NCI-H1048 (cell line): ENCODE data around the gene CLSTN1.
"Not testable (repeated sequence)": the region's sequence is repeated elsewhere in the genome, so short reads cannot be mapped to it uniquely, and the experiment has no call there.

Experiments used
- DNase-seq: peaks from one replicate; lab custom pipeline; 2025; lab: John Stamatoyannopoulos, UW

Gene CLSTN1

GRCh38 chr1:9825093-9826074 is 1.6 kb upstream of the CLSTN1 start:
- no peak for DNase-seq

DNA sequence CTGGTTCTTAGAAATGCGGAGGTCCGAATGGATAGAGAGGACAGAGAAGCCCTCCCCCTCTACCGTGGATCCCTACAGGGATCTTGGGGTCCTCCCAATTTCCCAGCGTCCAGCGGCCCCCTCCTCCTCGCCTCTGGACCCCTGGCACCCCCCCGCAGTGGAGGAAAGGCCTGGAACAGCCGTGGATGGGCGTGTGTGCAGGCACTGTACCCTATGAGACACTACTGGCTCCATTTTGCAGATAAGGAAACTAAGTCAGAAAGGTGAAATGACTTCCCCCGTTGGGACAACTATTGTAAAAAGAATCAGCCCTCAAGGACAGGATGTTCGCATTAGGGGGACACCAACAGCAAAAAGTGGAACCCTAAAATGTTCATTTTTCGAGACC is 931 bp upstream of the CLSTN1 start:
- DNase-seq, result no peak

DNA sequence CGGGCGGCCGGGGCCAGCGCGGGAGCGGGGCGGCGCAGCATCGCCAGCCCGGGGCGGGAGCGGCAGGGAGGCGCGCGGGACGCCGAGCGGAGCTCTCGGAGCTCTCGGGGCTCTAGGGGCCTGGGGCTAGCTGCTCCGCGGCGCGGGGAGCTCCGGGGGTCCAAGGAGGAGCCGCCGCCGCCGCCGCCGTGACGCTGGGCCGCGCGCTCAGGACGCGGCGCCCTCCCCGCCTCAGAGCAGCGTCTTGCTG is 147 bp downstream of the CLSTN1 start:
- DNase-seq, result no peak

- no peak for DNase-seq
Observed at GRCh38 chr1:9822897-9823692, 670 bp downstream of the CLSTN1 start.

- no peak for DNase-seq
Observed at GRCh38 chr1:9822490-9822889, 1.3 kb downstream of the CLSTN1 start.

DNA sequence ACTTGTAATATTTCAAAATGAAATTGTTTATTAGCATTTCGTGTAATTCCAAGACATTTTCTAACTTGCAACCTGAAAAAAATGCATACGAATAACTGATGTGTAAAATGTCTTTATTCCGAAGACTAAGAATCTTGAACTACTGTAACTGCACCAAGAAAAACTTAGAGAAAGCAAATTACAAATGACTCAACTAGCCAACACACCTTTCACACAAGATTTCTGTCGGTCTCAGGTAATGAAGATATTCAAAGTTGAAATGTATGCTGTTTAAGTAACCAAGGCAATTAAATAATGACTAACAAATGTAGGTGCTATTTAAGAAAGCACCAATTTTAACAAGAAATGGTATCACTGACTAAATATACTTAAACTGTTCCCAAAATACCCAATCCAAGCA is 2.1 kb downstream of the CLSTN1 start:
- no peak for DNase-seq

DNA sequence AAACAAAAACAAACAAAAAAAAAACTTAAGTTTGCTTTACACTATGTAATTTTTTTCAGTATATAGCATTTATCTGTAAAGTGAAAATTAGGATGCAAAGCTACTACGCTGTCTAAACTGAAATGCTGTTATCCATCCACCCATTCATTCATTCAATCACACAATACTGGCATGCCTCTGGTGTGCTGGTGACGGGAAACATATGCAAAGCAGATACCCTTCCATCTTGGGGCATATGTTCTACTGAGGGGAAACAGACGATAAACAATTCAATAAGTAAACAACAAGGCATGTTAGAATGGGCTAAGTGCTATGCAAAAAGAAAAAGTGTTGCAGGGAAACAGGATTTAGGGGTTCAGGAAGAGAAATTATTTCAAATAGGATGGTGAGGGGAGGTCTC is 3.2 kb downstream of the CLSTN1 start:
- no peak for DNase-seq

DNA sequence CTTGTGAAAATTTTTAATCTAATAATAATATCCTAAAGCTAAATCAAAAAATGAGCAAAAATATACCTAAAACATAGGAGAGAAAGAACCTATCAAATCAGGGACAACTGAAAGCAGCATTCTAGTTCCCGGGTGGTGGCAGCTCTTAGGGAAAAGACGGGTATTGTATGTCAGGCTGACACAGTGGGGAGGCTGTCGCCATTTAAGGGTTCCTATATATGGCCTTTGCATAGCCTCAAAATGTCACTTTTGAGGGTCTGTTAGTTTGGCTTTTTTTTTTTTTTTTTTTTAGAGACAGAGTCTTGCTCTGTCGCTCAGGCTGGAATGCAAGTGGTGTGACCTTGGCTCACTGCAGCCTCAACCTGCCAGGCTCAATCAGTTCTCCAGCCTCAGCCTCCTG is 6.0 kb downstream of the CLSTN1 start:
- DNase-seq, result no peak

- DNase-seq, result no peak
Observed at GRCh38 chr1:9816199-9816598, 7.6 kb downstream of the CLSTN1 start.

DNA sequence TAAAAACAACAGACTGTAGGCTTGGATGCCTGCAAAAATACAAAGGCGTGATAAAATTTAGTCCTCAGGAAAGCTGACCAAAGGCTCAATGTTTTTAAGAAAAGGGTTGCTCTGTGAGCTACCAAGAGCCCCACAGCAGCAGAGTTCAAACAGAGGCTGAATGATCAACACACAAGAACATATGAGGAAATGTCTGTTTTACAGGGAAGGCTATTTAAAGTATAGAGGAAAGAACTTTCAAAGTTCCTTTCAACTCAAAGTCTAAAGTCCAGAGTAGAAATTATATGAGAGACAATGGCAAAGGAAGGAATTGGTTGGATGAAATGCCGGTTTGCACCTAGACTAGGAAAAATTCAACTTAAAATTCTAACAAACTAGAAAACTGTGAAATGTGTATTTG is 8.6 kb downstream of the CLSTN1 start:
- no peak for DNase-seq

GRCh38 chr1:9814619-9815018 is 9.1 kb downstream of the CLSTN1 start:
- no peak for DNase-seq

DNA sequence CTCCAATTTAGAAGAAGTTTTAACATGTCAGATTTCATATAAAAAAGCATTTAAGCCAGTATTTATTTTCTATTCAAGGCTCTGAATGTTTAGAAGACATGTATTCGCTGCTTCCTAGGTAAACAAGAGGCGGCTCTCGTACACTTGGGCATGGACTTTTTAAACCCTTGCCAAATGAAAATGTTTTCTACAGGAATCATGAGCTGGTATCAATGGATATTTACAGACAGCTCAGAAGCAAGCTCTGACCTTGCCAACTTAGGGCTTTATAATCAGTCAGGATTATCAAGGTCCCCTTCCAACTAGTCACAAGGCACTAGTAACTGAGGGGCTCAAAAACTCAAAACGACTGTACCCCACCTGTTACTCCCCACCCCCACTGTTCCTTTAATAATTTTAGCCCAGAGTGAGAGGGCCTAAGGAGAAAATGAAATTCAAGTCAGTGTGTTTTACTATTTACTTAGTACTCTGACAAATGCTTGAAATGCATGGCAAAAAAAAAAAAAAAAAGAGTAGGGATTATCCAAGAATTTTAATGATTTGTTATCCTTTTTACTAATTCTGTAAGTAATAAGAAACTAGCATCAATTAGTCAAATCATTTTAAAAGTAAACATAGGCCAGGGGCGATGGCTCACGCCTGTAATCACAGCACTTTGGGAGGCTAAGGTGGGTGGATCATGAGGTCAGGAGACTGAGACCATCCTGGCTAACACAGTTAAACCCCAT is 12.4 kb downstream of the CLSTN1 start:
- no peak for DNase-seq

DNA sequence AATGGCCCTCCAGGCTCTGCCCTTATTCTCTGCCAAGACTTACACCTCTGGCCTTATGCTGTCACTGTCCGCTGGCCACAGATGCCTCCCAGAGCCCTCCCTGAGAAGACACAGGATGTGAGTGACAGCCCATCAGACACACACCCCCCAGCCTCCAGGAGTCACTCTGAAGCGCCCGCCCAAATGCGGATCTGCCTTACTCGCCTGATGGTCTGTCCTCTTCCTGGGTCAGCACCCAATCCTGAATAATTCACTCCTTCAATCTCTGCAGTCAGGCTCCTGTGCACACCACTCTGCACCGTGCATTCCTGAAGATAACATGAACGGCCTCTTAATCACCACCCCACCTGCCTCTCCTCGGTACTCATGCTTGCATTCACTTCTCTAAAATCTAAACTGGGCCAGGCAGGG is 14.7 kb downstream of the CLSTN1 start:
- no peak for DNase-seq

DNA sequence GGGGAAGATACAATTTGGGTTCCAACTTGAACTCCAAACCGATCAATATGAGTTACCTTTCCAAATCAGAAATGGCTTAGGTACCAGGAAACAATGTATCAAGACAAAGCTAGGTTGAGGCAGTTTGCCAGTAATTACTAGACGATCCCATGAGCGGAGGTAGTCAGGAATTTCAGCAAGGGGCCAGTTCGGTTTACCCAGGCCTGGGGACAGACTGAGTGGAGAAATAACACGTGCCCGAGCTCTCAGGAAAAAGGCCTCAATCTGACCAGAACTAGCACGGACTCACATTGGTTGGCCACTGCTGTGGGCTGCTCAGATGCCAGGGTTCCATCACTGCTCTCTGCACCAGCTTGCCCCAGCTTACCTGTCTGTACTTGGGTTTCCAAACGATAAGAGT is 15.3 kb downstream of the CLSTN1 start:
- no peak for DNase-seq

DNA sequence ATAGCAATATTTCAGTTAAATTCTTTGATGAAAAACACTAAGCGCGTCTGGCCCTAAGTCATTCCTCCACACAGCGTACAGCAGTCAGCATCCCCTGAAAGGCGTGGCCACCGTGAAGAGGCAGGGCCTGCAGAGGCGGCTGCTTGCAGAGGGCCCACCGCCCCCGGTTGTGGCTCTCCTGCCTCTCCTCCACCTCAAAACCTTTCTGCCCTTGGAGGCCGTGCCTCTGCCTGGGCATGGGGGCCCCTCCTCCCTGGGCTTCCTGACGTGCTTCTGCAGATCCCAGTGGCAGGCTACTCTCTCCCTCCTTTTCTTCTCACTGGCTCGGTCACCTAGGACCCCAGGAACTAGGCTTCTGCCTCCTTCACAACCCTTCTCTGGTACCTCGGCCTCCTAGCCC is 16.2 kb downstream of the CLSTN1 start:
- DNase-seq, result no peak

DNA sequence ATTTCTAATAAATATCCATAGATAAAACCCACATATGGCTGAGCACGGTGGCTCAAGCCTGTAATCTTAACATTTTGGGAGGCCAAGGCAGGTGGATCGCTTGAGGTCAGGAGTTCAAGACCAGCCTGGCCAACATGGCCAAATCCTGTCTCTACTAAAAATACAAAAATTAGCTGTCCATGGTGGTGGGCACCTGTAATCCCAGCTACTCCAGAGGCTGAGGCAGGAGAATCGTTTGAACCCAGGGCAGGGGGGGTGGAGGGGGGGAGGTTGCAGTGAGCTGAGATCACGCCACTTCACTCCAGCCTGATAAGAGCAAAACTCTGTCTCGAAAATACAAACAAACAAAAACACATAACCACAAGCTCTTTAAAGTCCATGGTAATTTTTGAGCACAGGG is 17.8 kb downstream of the CLSTN1 start:
- DNase-seq, result not testable (repeated sequence)

- DNase-seq, result no peak
Observed at GRCh38 chr1:9805006-9805508, 18.7 kb downstream of the CLSTN1 start.

DNA sequence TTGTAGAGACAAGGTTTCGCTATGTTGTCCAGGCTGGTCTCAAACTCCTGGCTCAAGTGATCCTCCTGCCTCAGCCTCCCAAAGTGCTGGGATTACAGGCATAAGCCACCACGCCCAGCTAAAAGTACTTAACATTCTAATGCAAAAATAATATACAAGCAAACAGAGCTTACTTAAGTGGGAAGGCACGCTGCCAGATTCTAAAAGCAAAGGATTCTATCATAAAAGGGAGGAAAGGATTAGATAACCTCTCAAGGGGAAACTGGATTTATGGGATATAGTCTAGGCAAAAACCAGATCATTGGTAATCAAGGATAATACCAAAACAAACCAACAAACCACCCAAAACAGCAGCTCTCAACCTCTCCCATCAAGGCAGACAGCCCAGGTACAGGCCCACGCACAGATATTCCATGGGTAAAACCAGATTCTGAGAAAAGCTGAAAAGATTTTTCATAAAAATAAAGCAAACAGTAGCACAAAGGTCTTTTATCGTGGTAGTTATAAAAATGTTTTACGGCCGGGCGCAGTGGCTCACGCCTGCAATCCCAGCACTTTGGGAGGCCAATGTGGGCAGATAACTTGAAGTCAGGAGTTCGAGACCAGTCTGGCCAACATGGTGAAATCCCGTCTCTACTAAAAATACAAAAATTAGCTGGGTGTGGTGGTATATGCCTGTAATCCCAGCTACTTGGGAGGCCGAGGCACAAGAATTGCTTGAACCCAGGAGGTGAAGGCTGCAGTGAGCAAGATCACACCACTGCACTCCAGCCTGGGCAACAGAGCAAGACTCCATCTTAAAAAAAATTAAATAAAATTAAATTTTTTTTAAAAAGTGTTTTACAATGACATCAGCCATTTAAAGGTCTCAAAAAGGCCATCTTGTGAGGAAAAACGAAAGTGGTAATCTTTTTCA is 20.5 kb downstream of the CLSTN1 start:
- DNase-seq, result not testable (repeated sequence)

GRCh38 chr1:9801909-9802308 is 21.9 kb downstream of the CLSTN1 start:
- no peak for DNase-seq

- no peak for DNase-seq
Observed at GRCh38 chr1:9798236-9799130, 25.3 kb downstream of the CLSTN1 start.
